ENCODE data around the gene SDHA.
"Not testable (repeated sequence)": the region's sequence is repeated elsewhere in the genome, so short reads cannot be mapped to it uniquely, and the experiment has no call there.

SDHA gene

GRCh38 chr5:263275-263974 is 45.3 kb downstream of the SDHA start:
- DNase-seq: not testable (repeated sequence)

- no peak for DNase-seq
Observed at GRCh38 chr5:264338-264737, 46.2 kb downstream of the SDHA start.

GRCh38 chr5:266311-267026 is 48.3 kb downstream of the SDHA start:
- not testable (repeated sequence) for DNase-seq

GRCh38 chr5:267716-268115 is 49.6 kb downstream of the SDHA start:
- DNase-seq: no peak

- no peak for DNase-seq
Observed at GRCh38 chr5:270340-270739, 52.2 kb downstream of the SDHA start.

GRCh38 chr5:271828-272167 is 53.7 kb downstream of the SDHA start:
- not testable (repeated sequence) for DNase-seq

GRCh38 chr5:273091-273490 is 55.0 kb downstream of the SDHA start:
- DNase-seq: not testable (repeated sequence)

GRCh38 chr5:273491-273890 is 55.4 kb downstream of the SDHA start:
- not testable (repeated sequence) for DNase-seq

GRCh38 chr5:274346-274745 is 56.2 kb downstream of the SDHA start:
- not testable (repeated sequence) for DNase-seq

- DNase-seq: no peak
Observed at GRCh38 chr5:278646-279045, 60.5 kb downstream of the SDHA start.

GRCh38 chr5:279051-279665 is 61.0 kb downstream of the SDHA start:
- DNase-seq: not testable (repeated sequence)

- DNase-seq: no peak
Observed at GRCh38 chr5:285991-286557, 68.0 kb downstream of the SDHA start.

GRCh38 chr5:290200-290599 is 72.1 kb downstream of the SDHA start:
- DNase-seq: not testable (repeated sequence)

GRCh38 chr5:291345-291744 is 73.2 kb downstream of the SDHA start:
- not testable (repeated sequence) for DNase-seq

GRCh38 chr5:294788-295187 is 76.7 kb downstream of the SDHA start:
- DNase-seq: not testable (repeated sequence)

- not testable (repeated sequence) for DNase-seq
Observed at GRCh38 chr5:296207-296606, 78.1 kb downstream of the SDHA start.

- DNase-seq: not testable (repeated sequence)
Observed at GRCh38 chr5:296954-297353, 78.8 kb downstream of the SDHA start.

GRCh38 chr5:297448-297847 is 79.3 kb downstream of the SDHA start:
- DNase-seq: not testable (repeated sequence)

- DNase-seq: not testable (repeated sequence)
Observed at GRCh38 chr5:297991-298736, 80.0 kb downstream of the SDHA start.

- DNase-seq: no peak
Observed at GRCh38 chr5:298737-299125, 80.6 kb downstream of the SDHA start.

- DNase-seq: not testable (repeated sequence)
Observed at GRCh38 chr5:299921-300320, 81.8 kb downstream of the SDHA start.

GRCh38 chr5:300691-301435 is 82.7 kb downstream of the SDHA start:
- not testable (repeated sequence) for DNase-seq
